Effector CD4-positive, alpha-beta T cell (primary cell): ENCODE measurements around the gene PRKCE.
A peak's percentile ranks its signal among the peaks of the same experiment; 100 is the strongest.

Experiments used
- DNase-seq: peaks from one replicate; pipeline ENCODE4 v3.0.0-alpha.2; 2020

PRKCE gene

GRCh38 chr2:45631955-45632354 lies 19.5 kb upstream of the PRKCE start:
- DNase-seq = no peak

- DNase-seq = no peak
Measured at GRCh38 chr2:45634223-45634622, 17.3 kb upstream of the PRKCE start.

- DNase-seq = no peak
Measured at GRCh38 chr2:45636008-45636407, 15.5 kb upstream of the PRKCE start.

- no peak for DNase-seq
Measured at GRCh38 chr2:45637440-45637839, 14.0 kb upstream of the PRKCE start.

- DNase-seq = no peak
Measured at GRCh38 chr2:45640576-45640975, 10.9 kb upstream of the PRKCE start.

- no peak for DNase-seq
Measured at GRCh38 chr2:45643095-45643494, 8.4 kb upstream of the PRKCE start.

- DNase-seq = peak; percentile 71
Measured at GRCh38 chr2:45643543-45644542, 7.6 kb upstream of the PRKCE start.

- DNase-seq = no peak
Measured at GRCh38 chr2:45646289-45646688, 5.2 kb upstream of the PRKCE start.

- no peak for DNase-seq
Measured at GRCh38 chr2:45647356-45647755, 4.1 kb upstream of the PRKCE start.

- no peak for DNase-seq
Measured at GRCh38 chr2:45647986-45648520, 3.4 kb upstream of the PRKCE start.

GRCh38 chr2:45648636-45649035 lies 2.8 kb upstream of the PRKCE start:
- no peak for DNase-seq

- DNase-seq = no peak
Measured at GRCh38 chr2:45649462-45649857, 2.0 kb upstream of the PRKCE start.

- peak; percentile 46 for DNase-seq
Measured at GRCh38 chr2:45649858-45650811, 1.3 kb upstream of the PRKCE start.

- DNase-seq = peak; percentile 94
Measured at GRCh38 chr2:45650851-45651414, 542 bp upstream of the PRKCE start.

GRCh38 chr2:45652090-45653031 lies 886 bp downstream of the PRKCE start:
- DNase-seq = peak; percentile 27

GRCh38 chr2:45653122-45653913 lies 1.8 kb downstream of the PRKCE start:
- no peak for DNase-seq

- DNase-seq = no peak
Measured at GRCh38 chr2:45654250-45654649, 2.8 kb downstream of the PRKCE start.

GRCh38 chr2:45661828-45662227 lies 10.4 kb downstream of the PRKCE start:
- DNase-seq = no peak

GRCh38 chr2:45664635-45665261 lies 13.3 kb downstream of the PRKCE start:
- DNase-seq = no peak

GRCh38 chr2:45668509-45668908 lies 17.0 kb downstream of the PRKCE start:
- DNase-seq = no peak
